Activated CD4-positive, alpha-beta memory T cell treated with anti-CD3 and anti-CD28 coated beads for 36 hours (primary cell): ENCODE measurements around the gene KLHDC2. TPM values are rescaled to one million over a fixed set of nuclear protein-coding genes. Genes with fewer than 3 reads are reported as not detected.
A peak's percentile ranks its signal among the peaks of the same experiment; 100 is the strongest.
"Not testable (repeated sequence)": the region's sequence is repeated elsewhere in the genome, so short reads cannot be mapped to it uniquely, and the experiment has no call there.

Experiments used
- CTCF ChIA-PET: fragments of 350-600 bp; sonication (Branson Sonifier 250); formaldehyde crosslinking; loops from one replicate; lab custom pipeline; 2021; ENCODE audit warnings: antibody characterized with exemption, inconsistent platforms; lab: Charles Lee
- POLR2A ChIA-PET: fragments of 350-600 bp; sonication (Branson Sonifier 250); formaldehyde crosslinking; loops from one replicate; lab custom pipeline; 2021; ENCODE audit warnings: antibody characterized with exemption; lab: Charles Lee
- DNase-seq: peaks from one replicate; pipeline ENCODE4 v3.0.0-alpha.2; 2020
- H3K27ac Mint-ChIP-seq: one replicate; pipeline ENCODE4 v1.8.0; 2021; ENCODE audit warnings: mixed read lengths
- H3K27me3 Mint-ChIP-seq: one replicate; pipeline ENCODE4 v1.8.0; 2021; ENCODE audit warnings: mixed read lengths
- H3K36me3 Mint-ChIP-seq: one replicate; pipeline ENCODE4 v1.8.0; 2021; ENCODE audit warnings: mixed read lengths
- H3K4me1 Mint-ChIP-seq: one replicate; pipeline ENCODE4 v1.8.0; 2021; ENCODE audit warnings: low read depth, mixed read lengths
- H3K4me3 Mint-ChIP-seq: one replicate; pipeline ENCODE4 v1.8.0; 2021; ENCODE audit warnings: mild to moderate bottlenecking, mixed read lengths
- H3K9me3 Mint-ChIP-seq: one replicate; pipeline ENCODE4 v1.8.0; 2021; ENCODE audit warnings: mixed read lengths
- intact Hi-C: fragments of 100-400 bp; cut with micrococcal nuclease; formaldehyde crosslinking; loops from one replicate; pipeline ENCODE4 v1.15.1; 2023
- total RNA-seq, 2 experiments: library from RNA; stranded (reverse); gene quantifications; one replicate each; pipeline ENCODE4 v1.2.3, GENCODE V29; 2021

The KLHDC2 gene
- total RNA-seq, 2 experiments from 2014 or later = 27.8 to 28.2 TPM

- intact Hi-C loops = loop anchor here (10.0 kb wide), 2 partner anchors 283 to 563 kb away; no protein-coding TSS in a partner anchor
- H3K27me3 Mint-ChIP-seq = no peaks in the 10 kb centered on the region
- CTCF ChIA-PET = no interaction called here
Measured at GRCh38 chr14:49761839-49762551, 6.0 kb upstream of the KLHDC2 start.

DNA sequence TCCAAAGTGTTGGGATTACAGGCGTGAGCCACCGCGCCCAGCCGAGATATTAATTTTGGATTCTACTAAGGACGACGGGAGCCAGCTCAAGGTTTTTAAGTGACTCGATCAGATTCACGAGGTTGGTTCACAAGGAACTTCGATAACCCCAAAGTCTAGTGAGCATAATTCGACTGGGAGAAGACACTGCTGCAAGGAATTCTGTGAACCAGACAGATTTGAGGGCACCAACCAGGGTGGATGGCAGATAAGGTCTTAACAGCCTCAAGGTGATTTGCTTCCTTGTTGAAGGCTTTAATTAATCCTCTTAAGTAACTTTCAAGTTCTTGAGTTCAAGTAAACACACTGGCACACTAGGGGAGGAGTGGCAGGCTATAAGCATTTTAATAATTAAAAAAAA, 1.1 kb upstream of the KLHDC2 start:
- intact Hi-C loops = loop anchor here (1.0 to 10.0 kb wide), 3 partner anchors 133 to 558 kb away; no protein-coding TSS in a partner anchor
- POLR2A ChIA-PET = interaction anchor here (0.9 to 3.4 kb wide), 12 partner anchors 74 to 465 kb away, joined by 3 to 40 read pairs (median 6); partner anchors contain the start of genes DNAAF2, KLHDC1, LRR1 and MGAT2
- CTCF ChIA-PET = interaction anchor here (0.8 to 4.6 kb wide), 8 partner anchors 14 to 552 kb away, joined by 3 to 63 read pairs (median 5); partner anchors contain the start of genes DNAAF2 and KLHDC1
- H3K4me1 Mint-ChIP-seq = peaks cover 28% of the 10 kb centered on the region
- H3K27me3 Mint-ChIP-seq = no peaks in the 10 kb centered on the region
- DNase-seq = no peak
- H3K36me3 Mint-ChIP-seq = peaks cover 2% of the 10 kb centered on the region
- peak overlapping the region; percentile 100 for H3K27ac Mint-ChIP-seq
- H3K4me3 Mint-ChIP-seq = peak overlapping the region; percentile 88
- no peaks in the 10 kb centered on the region for H3K9me3 Mint-ChIP-seq

More at GRCh38 chr14:49761839-49762551, 6.0 kb upstream of the KLHDC2 start:
- H3K36me3 Mint-ChIP-seq = no peaks in the 10 kb centered on the region
- H3K27ac Mint-ChIP-seq = no peak overlapping the region
- H3K4me3 Mint-ChIP-seq = no peak overlapping the region
- POLR2A ChIA-PET = no interaction called here
- peaks cover 4% of the 10 kb centered on the region for H3K4me1 Mint-ChIP-seq
- H3K9me3 Mint-ChIP-seq = no peaks in the 10 kb centered on the region
- DNase-seq = no peak

- Mint-ChIP-seq H3K4me3 (peak overlapping the region; percentile 88), H3K9me3 (no peaks in the 10 kb centered on the region), H3K4me1 (peaks cover 28% of the 10 kb centered on the region), H3K27ac (peak overlapping the region; percentile 100), H3K27me3 (no peaks in the 10 kb centered on the region), H3K36me3 (peaks cover 2% of the 10 kb centered on the region)
- DNase-seq = no peak
- ChIA-PET POLR2A (interaction anchor here (1.0 to 3.4 kb wide), 11 partner anchors 75 to 464 kb away, joined by 3 to 40 read pairs (median 8); partner anchors contain the start of genes DNAAF2, KLHDC1, LRR1 and MGAT2), CTCF (interaction anchor here (0.6 to 4.6 kb wide), 13 partner anchors 14 to 553 kb away, joined by 3 to 63 read pairs (median 5); partner anchors contain the start of genes DNAAF2, KLHDC1 and POLE2)
- intact Hi-C loops = loop anchor here (1.0 to 10.0 kb wide), 3 partner anchors 133 to 558 kb away; no protein-coding TSS in a partner anchor
Measured at GRCh38 chr14:49767270-49767570, 733 bp upstream of the KLHDC2 start.

GRCh38 chr14:49768301-49769121, 558 bp downstream of the KLHDC2 start:
- H3K36me3 Mint-ChIP-seq = peaks cover 2% of the 10 kb centered on the region
- peaks cover 28% of the 10 kb centered on the region for H3K4me1 Mint-ChIP-seq
- peak overlapping the region; percentile 88 for H3K4me3 Mint-ChIP-seq
- ChIA-PET CTCF (interaction anchor here (0.6 to 4.6 kb wide), 12 partner anchors 15 to 307 kb away, joined by 3 to 63 read pairs (median 6); partner anchors contain the start of genes DNAAF2, NEMF and POLE2), POLR2A (interaction anchor here (0.6 to 3.4 kb wide), 14 partner anchors 76 to 348 kb away, joined by 3 to 40 read pairs (median 4); partner anchors contain the start of genes DNAAF2, KLHDC1, LRR1 and MGAT2)
- peak overlapping the region; percentile 95 for H3K27ac Mint-ChIP-seq
- DNase-seq = peak; percentile 91
- no peaks in the 10 kb centered on the region for H3K27me3 Mint-ChIP-seq
- intact Hi-C loops = loop anchor here (1.0 to 10.0 kb wide), 9 partner anchors 75 to 556 kb away; partner anchors contain the start of genes KLHDC1, MGAT2, NEMF and POLE2
- H3K9me3 Mint-ChIP-seq = no peaks in the 10 kb centered on the region

DNA sequence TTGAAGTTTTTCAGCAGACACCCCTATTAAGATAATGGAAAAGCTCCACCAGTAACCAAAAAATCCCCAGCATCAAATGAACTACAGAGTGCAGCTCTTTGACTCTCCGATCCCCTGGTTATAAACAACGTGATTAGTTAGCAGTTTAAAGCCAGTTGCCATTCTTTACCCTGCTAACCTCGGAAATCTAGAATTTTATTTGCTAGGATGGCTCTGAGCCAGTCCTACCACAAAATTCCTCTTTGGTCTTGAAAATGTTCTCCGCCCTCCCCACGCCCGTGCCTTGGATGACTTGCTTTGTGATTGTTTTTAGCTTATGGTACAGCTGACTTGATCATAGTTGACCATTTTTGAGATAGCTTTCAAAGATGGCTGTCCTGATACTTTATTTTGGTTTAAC, 1.2 kb downstream of the KLHDC2 start:
- POLR2A ChIA-PET = interaction anchor here (0.8 to 3.4 kb wide), 8 partner anchors 82 to 347 kb away, joined by 3 to 40 read pairs (median 15); partner anchors contain the start of genes DNAAF2, LRR1, MGAT2 and NEMF
- Mint-ChIP-seq H3K4me1 (peaks cover 28% of the 10 kb centered on the region), H3K9me3 (no peaks in the 10 kb centered on the region), H3K27ac (peak overlapping the region; percentile 95), H3K36me3 (peaks cover 2% of the 10 kb centered on the region), H3K27me3 (no peaks in the 10 kb centered on the region), H3K4me3 (peak overlapping the region; percentile 88)
- CTCF ChIA-PET = interaction anchor here (0.6 to 4.6 kb wide), 6 partner anchors 81 to 307 kb away, joined by 3 to 63 read pairs (median 10); partner anchors contain the start of genes DNAAF2, NEMF and POLE2
- intact Hi-C loops = loop anchor here (2.0 to 10.0 kb wide), 4 partner anchors 84 to 556 kb away; partner anchors contain the start of genes NEMF and VCPKMT
- no peak for DNase-seq

- peak overlapping the region; percentile 95 for H3K27ac Mint-ChIP-seq
- ChIA-PET POLR2A (interaction anchor here (1.0 to 3.4 kb wide), 6 partner anchors 82 to 346 kb away, joined by 3 to 40 read pairs (median 15); partner anchors contain the start of genes DNAAF2, LRR1, NEMF and POLE2), CTCF (interaction anchor here (0.7 to 4.6 kb wide), 7 partner anchors 81 to 433 kb away, joined by 3 to 63 read pairs (median 9); partner anchors contain the start of genes DNAAF2, NEMF and POLE2)
- intact Hi-C loops = loop anchor here (2.0 to 10.0 kb wide), 4 partner anchors 83 to 555 kb away; partner anchors contain the start of genes NEMF and VCPKMT
- no peaks in the 10 kb centered on the region for H3K27me3 Mint-ChIP-seq
- peaks cover 4% of the 10 kb centered on the region for H3K36me3 Mint-ChIP-seq
- H3K4me1 Mint-ChIP-seq = peaks cover 32% of the 10 kb centered on the region
- H3K9me3 Mint-ChIP-seq = no peaks in the 10 kb centered on the region
- peak overlapping the region; percentile 88 for H3K4me3 Mint-ChIP-seq
- DNase-seq = no peak
Measured at GRCh38 chr14:49769581-49770211, 1.7 kb downstream of the KLHDC2 start.

DNA sequence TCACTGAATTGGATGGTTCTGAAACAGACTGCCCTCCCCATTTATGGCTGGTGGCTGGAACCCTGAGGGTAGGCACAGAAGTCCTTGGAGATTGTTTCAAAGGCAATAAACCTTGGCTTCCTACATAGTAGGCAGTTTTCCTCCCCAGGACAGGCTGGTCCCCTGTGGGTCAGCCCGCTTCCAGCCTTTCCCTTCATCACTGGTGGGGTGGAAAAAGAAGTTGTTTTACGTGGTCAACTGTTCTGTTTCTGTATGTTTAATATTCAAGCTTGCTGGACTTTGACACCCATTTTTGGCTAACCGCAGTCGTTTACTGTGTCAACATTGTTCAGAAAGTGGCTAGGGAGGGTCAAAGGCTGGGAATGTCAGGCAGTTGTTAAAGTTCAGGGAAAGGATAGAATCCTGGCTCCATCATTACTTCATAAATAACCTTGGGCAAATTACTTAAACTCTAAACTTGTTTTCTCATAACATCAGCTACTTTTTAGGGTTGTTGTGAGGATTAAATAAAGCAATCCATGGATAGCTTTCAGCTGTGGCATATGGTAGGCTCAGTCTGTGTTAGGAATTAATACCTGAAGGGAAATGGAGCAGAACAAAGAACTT, 2.4 kb downstream of the KLHDC2 start:
- H3K4me1 Mint-ChIP-seq = peaks cover 35% of the 10 kb centered on the region
- peak overlapping the region; percentile 63 for H3K27ac Mint-ChIP-seq
- peaks cover 9% of the 10 kb centered on the region for H3K36me3 Mint-ChIP-seq
- H3K27me3 Mint-ChIP-seq = no peaks in the 10 kb centered on the region
- POLR2A ChIA-PET = interaction anchor here (3.4 kb wide), 1 partner anchor 83 kb away, joined by 16 read pairs; the partner anchor contains the start of gene NEMF
- no peaks in the 10 kb centered on the region for H3K9me3 Mint-ChIP-seq
- peak overlapping the region; percentile 26 for H3K4me3 Mint-ChIP-seq
- intact Hi-C loops = no loop called here
- CTCF ChIA-PET = interaction anchor here (0.7 to 4.6 kb wide), 4 partner anchors 82 to 432 kb away, joined by 3 to 63 read pairs (median 4); partner anchors contain the start of genes DNAAF2, NEMF and POLE2
- DNase-seq = no peak

GRCh38 chr14:49771691-49772090, 3.7 kb downstream of the KLHDC2 start:
- H3K4me3 Mint-ChIP-seq, H3K27ac Mint-ChIP-seq, H3K27me3 Mint-ChIP-seq, POLR2A ChIA-PET, H3K9me3 Mint-ChIP-seq, DNase-seq, intact Hi-C loops: not testable (repeated sequence)
- peaks cover 34% of the 10 kb centered on the region for H3K4me1 Mint-ChIP-seq
- H3K36me3 Mint-ChIP-seq = peaks cover 14% of the 10 kb centered on the region
- CTCF ChIA-PET = interaction anchor here (1.7 kb wide), 1 partner anchor 138 kb away, joined by 4 read pairs; no protein-coding TSS in a partner anchor

DNA sequence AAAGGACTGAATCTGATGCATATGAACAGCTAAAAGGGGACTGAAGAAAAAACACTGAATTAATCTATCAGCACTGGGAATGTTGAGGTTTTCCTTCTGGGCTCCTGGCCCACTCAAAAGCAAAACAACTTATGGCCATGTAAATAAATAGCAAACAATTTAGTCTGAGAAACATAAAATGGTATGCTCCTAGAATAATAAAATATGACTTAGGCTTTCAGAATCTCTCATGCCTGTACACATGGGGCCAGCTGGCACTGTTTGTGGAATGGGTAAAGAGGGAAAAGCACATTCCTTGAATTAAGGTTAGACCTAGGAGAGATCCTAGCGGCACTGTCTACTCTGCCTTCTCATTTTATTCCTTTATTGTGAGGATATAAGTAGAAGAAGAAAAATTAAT, 6.2 kb downstream of the KLHDC2 start:
- no peaks in the 10 kb centered on the region for H3K27me3 Mint-ChIP-seq
- intact Hi-C loops = no loop called here
- DNase-seq = no peak
- H3K9me3 Mint-ChIP-seq = no peaks in the 10 kb centered on the region
- peaks cover 26% of the 10 kb centered on the region for H3K4me1 Mint-ChIP-seq
- ChIA-PET CTCF (no interaction called here), POLR2A (no interaction called here)
- H3K36me3 Mint-ChIP-seq = peaks cover 17% of the 10 kb centered on the region
- H3K27ac Mint-ChIP-seq = peak overlapping the region; percentile 43
- H3K4me3 Mint-ChIP-seq = no peak overlapping the region

DNA sequence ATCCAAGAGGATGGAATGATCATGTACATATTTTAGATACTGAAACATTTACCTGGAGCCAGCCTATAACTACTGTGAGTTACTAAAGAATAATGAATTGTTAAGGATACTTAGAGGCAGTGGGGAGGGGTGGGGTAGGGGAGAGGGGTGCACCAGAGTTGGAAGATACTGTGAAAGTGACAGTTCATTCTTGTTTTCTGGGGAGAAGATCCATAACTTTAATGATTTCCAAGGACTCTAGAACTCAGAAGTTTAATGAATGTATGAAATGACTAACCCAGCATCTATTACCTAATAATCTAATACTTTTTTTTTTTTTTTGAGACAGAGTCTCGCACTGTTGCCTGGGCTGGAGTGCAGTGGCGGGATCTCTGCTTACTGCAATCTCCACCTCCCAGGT, 10.5 kb downstream of the KLHDC2 start:
- peaks cover 31% of the 10 kb centered on the region for H3K36me3 Mint-ChIP-seq
- ChIA-PET POLR2A (no interaction called here), CTCF (no interaction called here)
- H3K4me3 Mint-ChIP-seq = no peak overlapping the region
- no peaks in the 10 kb centered on the region for H3K9me3 Mint-ChIP-seq
- no peak overlapping the region for H3K27ac Mint-ChIP-seq
- H3K27me3 Mint-ChIP-seq = no peaks in the 10 kb centered on the region
- intact Hi-C loops = no loop called here
- no peak for DNase-seq
- H3K4me1 Mint-ChIP-seq = peaks cover 8% of the 10 kb centered on the region
